HG02678 (cell line): ENCODE results near the gene CTU1.

ENCODE experiments used
- ATAC-seq: cut with Tn5 transposase; IDR thresholded peaks from one replicate; pipeline ENCODE4 v1.9.1; 2021; ENCODE audit warnings: mild to moderate bottlenecking, moderate library complexity; ENCODE audit not compliant: unreplicated experiment

The CTU1 gene

DNA sequence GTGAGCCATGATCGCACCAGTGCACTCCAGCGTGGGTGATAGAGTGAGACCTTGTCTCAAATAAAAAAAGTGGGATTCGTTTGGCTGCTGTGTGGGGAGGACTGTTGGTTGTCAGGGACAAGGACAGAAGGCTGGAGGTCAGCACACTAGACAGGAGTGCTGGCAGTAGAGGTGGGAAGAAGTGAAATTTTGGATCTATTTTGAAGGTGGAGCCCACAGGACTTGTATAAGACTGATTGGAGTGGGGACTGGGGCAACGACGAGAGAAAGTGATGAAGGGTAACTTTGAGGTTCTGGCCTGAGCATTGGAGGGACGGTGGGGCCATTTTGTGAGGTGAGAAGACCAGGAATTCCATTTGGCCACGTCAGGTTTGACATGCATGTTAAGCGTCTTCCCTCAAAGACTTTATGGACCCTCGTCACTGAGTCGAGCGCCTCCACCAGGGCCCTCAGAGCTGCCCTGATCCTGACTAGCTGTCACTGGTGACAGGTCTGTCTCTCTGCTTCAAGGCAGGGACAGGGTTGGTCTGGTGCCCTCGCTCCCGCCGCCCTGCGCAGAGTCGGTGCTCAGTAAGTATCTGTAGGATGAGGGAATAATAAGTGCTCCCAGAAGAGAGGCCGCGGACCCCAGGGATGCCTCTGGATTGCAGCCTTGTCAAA lies 673 bp downstream of the CTU1 start:
- peak; percentile 6 for ATAC-seq

DNA sequence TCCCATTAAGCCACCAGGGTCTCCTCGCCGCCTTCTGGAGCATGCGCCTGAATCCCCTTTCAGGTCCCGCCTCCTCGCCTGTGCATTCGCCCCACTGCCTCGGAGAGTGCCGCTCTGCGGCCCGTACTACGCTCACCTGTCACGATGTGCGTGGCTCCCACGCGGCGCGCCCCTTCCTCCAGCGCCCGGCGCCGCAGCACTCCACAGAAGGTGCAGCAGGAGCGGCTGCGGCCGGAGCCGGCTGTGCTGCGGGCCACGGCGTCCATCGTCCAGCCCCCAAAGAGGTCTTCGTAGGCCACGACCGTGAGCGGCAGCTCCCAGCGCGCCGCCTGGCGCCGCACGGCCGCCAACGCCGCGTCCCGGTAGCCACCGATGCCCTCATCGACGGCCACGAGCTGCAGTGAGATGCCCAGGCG lies 4.3 kb downstream of the CTU1 start:
- ATAC-seq, result no peak

DNA sequence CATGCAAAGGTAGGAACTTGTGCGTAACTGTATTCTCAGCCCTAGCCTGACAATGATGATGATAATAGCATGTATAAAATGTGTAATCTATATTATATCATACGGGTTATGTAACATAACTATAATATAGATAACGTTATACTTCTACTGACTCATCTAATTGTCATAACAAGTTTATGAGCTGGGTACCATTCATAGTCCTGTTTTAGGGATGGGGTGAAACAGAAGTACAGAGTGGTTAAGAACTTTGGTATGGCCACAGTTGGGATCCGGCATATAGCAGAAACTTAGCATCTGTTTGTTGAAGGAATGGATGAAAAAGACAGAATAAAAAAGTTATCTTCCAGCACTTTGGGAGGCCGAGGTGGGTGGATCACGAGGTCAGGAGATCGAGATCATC lies 5.2 kb downstream of the CTU1 start:
- ATAC-seq, result no peak

DNA sequence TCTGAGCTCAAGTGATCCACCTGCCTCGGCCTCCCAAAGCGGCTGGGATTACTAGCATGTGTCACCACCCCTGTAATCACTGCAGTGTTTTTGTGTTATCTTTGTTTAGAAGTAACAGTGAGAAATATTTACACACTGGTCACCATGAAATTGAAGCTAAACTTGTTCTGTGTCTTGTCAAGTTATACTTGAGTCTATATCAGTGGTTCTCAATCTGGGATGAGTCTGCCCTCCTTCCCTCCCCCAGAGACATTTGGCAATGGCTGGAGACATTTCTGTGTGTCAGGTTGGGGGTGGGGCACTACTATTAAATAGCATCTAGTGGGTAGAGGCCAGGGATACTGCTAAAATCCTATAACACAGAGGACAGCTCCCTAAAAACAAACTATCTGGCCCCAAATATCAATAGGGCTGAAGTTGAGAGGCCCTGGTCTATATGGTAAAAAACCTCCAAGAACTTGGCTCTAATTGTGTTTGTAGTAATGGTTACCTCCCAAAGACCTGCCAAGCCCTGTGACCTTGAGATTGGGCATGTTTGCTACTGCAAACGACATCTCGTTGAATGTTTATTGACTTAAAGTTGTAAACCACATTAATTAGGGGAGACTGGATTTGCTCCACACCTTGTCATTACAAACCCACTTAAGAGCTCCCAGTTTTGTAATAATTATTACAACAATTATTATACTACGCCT lies 6.9 kb downstream of the CTU1 start:
- ATAC-seq, result no peak

DNA sequence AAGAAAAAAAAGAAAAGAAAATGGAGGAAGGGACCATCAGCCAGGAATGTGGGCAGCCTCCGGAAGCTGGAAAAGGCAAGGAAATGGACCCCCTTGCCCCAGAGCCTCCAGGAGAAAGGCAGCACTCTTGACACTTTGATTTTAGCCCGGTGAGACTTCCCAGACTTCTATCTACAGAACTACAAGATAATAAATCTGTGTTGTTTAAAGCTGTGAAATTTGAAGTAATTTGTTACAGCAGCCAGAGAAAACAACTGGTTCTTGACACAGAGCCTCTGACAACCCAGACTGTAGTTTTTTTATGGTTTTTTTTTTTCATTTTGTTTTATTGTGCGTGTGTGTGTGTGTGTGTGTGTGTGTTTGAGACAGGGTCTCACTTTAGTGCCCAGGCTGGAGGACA lies 7.6 kb downstream of the CTU1 start:
- no peak for ATAC-seq

DNA sequence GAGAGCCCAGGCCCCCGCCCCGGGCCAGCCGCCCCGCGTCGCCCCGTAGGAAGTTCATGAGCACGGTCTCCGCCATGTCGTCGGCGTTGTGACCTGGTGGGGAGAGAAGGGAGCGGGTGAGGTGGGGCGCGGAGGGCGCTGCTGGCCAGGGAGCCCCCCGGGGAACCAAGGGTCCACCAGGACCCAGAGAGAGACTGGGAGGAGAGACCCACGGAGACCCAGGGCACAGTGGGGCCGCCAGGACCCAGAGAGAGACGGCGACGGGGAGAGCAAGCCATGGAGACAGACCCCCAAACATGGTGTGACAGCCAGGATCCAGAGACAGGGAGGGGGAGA lies 9.2 kb downstream of the CTU1 start:
- no peak for ATAC-seq

DNA sequence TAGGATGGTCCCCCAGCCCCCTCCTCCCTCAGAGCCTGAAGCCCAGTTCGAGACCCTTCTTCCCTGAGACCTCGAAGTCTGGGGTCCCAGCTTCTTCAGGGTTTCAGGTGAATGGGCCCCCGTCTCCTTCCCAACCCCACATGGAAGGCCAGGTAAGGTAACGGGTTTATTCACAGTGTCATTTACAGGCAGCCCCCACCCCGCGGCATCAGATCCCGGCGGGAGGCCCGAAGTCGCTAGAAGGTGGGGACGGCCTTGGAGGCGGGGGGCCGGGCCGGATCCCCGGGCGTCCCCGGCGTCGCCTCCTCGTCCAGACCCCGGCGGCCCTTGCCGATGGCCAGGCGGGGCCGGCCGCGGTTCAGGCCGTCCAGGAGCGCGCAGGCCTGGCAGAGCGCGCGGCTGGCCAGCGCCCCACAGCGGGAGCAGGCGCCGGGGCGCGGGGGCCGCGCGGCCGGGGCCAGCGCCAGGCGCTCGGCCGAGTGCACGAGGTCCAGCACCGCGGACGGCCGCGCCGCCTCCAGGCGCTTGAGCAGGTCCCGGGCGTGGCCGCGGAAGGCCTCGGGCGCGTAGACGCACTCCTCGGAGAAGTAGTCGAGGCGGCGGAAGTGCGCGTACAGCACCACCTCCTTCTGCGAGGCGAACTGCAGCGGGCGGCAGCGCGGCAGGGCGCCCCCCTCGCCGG lies 9.7 kb downstream of the CTU1 start:
- no peak for ATAC-seq

DNA sequence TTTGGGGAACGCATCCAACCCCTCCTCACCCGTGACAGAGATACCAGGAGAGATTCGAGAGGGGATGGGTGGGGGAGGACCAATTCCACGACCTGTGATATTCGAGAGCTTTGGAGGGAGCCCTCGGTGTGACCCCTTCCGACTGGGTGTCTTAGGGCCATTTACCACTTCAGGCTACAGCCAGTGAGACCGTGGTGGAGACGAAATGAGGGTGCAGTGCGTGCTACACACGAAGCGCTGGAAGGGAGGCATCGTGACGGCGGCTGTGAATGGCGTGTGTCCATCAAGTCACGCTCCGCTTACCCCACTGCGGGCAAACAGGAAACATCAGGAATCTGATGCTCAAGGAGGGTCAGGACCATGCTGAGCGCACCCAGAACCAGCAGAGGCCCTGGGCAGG lies 10.4 kb downstream of the CTU1 start:
- no peak for ATAC-seq

DNA sequence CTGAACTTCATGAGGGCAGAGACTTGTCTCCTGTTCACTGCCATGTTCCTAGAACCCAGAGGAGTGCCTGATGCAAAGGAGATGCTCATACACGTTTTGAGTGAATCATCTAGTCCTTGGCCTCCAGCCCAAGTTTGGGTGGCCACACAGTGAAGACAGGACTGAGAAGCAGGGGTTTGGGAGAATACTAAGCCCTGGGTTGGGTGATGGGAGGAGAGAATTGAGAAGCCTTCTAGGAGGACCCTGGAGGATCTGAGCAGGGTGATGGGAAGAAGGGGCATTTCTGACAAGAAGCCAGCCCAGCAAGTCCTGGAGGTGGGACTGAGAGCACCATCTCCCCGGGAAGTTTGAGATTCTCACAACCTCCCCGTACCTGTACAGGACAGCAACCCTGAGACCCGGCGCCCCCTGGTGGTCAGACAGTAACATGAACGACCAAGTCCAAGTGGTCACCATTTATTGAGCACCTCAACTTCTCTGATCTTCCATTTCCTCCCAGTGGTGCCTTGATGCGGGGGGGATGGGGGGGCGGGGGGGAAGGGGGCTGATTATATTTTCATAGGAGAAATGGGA lies 11.0 kb downstream of the CTU1 start:
- ATAC-seq, result no peak

DNA sequence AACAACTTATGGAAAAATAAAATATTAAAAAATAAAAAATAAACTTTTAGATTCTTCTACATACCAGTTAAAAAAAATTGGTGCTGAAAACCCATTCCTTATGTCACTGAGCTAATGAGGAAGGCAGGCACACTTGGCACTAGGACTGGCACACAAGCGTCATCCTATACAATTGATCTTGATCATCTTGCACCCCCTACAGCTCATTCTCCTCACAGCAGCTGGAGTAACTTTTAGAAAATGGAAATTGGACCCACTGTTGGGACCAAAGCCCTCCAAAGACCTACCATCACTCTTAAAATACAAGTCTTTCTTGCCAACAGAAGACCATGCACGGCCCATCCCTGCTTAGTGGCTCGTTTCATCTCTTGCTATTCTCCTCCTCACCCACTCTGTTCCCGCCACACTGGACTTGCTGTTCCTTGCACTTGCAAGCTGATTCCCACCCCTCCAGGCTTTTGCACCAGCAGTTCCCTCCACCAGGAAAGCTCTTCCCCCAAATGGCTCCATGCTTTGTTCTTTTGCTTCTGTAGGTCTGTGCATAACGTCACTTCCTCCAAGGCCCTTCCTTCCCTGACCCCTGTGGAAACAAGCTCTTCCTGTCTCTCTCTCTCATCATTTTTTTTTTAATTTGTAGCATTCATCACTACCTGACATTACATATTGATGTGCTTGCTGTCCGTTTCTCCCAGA lies 11.6 kb downstream of the CTU1 start:
- ATAC-seq, result no peak

DNA sequence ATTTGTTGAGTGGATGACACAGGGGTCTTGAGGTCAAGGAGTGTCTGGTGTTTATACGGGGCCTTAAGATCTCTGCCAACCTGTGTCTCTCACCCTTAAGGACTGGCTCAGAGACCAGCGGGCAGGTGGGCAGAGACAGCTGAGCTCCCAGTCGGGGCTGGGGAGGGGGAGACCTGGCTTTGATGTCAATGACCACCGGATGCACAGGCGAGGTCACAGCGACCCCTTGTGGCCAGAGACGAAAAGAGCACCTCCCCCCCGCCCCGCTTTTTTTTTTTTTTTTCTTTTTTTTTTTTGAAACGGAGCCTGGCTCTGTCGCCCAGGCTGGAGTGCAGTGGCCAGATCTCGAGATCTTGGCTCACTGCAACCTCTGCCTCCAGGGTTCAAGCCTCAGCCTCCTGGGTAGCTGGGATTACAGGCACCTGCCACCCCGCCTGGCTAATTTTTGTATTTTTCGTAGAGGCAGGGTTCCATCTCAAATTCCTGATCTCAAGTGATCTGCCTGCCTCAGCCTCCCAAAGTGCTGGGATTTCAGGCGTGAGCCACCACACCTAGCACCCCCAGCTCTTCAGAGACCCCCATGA lies 13.4 kb downstream of the CTU1 start:
- ATAC-seq, result no peak

DNA sequence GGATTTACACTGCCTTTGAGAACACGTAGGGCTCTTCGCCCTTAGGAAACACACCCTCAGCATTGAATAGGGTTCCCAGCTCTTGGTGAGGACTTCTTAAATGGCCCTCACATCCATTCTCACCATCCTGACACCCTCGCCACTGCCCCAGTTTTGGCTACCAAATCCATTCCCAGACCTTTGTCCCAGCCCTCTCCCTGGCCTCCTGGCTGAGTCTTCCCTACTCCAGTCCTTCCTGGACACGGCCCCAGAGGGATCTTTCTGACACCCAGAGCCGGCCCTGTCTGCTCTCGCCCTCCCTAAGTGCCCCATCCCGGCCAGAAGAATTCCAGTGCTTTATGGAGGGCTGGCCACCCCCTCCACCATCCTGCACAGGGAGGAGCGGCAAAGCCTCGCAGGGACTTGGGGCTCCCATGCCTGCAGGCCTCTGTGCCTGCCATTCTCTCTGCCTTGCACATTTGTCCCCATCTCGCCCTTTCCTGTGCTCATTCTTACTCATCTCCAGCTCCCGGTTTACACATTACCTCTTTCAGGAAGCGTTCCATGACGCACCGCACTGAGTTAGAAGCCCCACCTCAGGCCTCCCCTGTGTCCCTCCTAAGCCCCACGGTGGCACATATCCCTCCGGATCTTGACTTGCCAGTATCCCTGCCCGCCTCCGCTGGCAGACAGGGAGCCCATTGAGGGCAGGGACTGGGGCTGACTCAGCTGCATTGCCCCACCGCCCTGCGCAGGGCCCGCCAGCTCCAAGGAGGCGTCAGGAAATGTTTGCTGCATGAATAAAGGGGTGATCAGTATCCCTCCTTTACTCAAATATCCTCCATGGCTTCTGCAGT lies 14.5 kb downstream of the CTU1 start:
- no peak for ATAC-seq

DNA sequence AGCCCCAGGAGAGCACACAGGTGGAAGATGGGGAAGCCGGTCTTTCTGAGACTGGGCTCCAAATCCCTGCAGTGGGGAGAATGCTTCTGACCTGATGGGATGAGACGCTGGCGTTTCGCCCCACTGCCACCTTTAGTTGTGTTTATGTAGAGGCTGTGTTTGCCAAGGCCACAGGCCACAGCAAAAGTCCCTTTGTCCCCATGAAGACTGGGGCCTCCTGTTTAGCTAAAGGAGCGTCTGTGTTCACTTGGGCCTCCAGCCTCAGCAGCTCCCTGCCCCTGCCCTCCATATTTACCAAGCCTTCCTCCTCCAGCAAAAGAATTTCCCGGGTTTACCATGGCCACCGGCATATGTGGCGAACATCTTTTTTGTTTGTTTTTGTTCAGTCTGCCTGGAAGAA lies 15.1 kb downstream of the CTU1 start:
- ATAC-seq, result no peak

DNA sequence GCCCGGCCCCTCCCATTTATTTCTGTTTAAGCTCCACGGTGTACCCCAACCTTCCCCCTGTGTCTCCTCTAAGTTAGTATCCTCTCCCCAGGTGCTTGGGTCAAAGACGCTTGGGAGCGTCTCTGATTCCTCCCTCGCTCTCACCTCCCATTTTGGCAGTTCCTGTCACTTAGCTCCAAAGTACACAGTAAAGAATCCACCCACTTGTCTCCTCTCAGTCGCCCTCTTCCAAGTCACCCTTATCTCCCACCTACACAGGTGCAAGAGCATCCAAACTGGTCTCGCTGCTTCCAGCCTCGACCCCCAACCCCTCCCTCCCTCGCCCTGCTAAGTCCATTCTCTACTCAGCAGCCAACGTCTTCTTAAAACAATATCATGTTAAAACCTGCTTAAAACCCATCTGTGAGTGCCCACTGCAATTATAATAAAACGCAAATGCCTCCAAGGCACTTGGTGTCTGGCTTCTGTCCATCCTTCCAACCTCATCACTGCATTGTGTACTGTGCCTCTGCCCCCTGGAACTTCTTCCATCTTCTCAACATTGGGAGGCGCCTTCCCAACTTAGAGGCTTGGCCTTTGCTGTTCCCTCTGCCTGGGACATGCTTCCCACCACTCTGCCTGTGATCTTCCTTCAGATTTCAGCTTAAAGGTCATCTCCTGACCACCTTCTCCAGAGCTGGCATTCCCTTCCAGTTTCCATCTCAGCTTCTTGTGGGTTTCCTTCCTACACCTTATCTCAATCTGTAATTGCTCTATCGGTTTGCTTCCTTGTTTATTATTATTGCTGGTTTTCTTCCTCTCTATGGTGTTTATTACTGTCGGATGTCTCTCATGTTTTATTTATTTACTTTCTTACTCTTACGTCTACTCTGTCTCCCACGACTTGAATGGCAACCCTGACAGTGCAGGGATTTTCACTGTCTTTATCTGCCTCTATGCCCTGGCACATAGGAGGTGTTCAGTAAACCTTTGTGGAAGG lies 16.0 kb downstream of the CTU1 start:
- no peak for ATAC-seq

DNA sequence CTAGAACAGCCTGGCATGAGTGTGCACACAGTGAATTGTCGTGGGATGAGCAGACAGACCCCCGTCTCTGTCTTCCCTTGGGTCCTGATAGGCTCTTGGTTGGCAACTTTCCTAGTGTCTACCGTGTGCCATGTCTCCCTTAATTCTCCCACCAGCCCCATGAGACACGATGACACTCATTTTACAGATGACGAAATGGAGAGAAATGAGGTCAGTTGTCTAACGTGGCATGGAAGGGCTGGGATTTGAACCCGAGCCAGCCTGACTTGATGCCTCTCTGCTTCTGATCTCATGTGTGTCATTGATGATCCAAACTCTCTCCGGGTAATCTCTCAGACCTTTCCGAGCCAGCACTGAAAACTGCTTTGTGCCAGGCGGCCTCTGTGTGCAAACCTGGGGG lies 17.1 kb downstream of the CTU1 start:
- no peak for ATAC-seq

DNA sequence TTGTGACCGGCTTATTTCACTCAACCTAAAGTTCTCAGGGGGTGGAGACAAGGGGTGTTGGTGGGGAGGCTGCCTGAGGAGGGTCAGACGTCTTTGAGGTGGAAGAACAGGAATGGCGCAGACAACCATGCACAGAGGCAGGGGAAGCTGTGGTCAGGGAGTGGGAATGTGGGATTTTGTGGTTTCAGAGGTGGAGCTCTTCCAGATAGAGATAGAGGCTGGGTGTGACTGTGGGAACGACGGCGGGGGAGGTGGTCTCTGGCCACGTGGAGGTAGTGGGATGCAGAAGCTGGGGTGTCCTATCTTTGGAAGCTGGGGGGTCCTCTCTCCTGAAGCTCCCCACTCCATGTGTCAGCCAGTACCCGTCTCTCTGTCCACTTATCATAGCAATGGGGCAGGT lies 17.7 kb downstream of the CTU1 start:
- no peak for ATAC-seq

DNA sequence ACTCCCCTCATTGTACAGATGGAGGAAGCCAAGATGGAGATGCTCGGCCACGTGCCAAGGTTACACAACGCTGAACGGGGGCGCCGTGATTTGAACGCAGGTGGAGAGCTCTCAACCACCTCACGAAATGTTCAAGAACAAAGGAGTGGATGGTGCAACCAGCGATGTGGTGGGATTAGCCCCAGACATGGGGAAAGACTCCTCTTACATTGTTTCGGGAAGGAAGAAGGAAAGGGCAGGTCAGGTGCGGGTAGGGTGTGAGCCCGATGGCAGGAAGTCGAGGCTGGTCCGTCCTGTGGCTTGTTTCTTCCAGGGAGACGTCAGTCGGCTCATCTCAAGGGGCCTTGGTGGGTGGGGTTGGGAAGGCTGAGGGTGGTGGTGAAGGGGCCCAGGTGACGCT lies 18.4 kb downstream of the CTU1 start:
- no peak for ATAC-seq

DNA sequence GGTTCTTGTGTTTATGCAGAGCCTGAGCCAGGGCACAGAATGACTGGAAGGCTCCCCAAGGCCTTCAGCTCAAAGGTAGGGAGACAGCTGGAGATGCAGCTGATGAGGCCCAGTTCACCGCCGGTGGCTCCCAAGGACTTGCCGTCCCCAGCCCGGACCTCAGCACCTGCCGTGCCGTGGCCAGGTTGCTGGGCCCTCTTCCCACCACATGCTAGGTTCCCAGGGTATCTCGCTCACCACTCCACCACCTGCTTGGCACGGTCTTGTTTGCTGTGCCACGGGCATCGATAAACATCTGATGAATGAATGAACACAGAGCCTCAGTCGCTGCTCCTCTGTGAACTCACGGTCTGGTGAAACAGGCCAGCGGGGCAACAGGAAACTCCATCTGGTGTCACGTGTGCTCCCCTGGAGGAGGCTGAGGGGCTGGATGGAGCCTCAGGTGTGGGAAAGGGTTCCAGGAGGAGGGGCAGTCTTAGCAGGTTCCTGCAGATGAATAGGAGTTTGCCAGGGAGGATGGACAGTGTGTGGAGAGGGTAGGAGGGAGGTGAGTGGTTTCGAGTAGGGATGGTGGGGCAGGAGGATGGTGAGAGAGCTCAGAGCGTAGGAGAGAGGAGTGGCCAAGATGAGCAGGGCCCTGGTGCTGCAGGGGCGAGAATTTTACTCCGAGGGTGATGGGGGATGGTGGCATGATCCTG lies 21.9 kb downstream of the CTU1 start:
- ATAC-seq, result no peak

DNA sequence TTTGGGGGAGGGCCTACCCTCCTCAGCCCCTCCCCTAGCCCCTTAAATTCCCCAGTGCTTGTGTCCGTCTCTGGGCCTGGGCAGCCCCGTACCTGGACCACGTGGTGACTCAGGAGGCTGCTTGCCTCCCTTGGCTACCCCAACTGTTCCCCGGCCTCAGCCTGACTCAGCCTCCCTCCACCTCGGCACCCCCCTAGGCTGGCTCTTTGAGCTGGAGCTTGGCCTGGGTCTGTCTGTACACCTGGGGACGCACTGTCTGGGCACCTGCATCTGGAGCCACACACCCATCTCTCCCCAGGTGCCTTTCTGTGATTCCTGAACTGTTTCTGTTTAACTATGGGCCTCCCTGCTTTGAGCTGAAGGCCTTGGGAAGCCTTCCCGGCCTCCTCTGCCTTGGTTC lies 23.7 kb downstream of the CTU1 start:
- ATAC-seq, result no peak
